GM12891 (cell line): ENCODE measurements around the gene NFIX.

Experiments used
- POLR2A ChIP-seq: IDR thresholded peaks from 2 replicates; pipeline ENCODE4 v1.6.1; 2011; ENCODE audit warnings: low read depth, low read length, control low read depth
- POLR2AphosphoS5 ChIP-seq: IDR thresholded peaks from 2 replicates; pipeline ENCODE4 v1.6.1; 2011; ENCODE audit warnings: low read depth, low read length, control low read depth
- TAF1 ChIP-seq: IDR thresholded peaks from 2 replicates; pipeline ENCODE4 v1.6.1; 2011; ENCODE audit warnings: low read depth, low read length, control low read depth

GRCh38 chr19:13097033-13097462 lies 101.8 kb downstream of the NFIX start:
- TF ChIP-seq POLR2A (no peak), POLR2AphosphoS5 (no peak), TAF1 (no peak)
